Kasumi-1 (cell line): Measurements from ENCODE around the gene IER5L.

Experiments used
- DNase-seq, 2 experiments: peaks; one replicate each; lab custom pipeline; 2025; lab: John Stamatoyannopoulos, UW

The IER5L gene

DNA sequence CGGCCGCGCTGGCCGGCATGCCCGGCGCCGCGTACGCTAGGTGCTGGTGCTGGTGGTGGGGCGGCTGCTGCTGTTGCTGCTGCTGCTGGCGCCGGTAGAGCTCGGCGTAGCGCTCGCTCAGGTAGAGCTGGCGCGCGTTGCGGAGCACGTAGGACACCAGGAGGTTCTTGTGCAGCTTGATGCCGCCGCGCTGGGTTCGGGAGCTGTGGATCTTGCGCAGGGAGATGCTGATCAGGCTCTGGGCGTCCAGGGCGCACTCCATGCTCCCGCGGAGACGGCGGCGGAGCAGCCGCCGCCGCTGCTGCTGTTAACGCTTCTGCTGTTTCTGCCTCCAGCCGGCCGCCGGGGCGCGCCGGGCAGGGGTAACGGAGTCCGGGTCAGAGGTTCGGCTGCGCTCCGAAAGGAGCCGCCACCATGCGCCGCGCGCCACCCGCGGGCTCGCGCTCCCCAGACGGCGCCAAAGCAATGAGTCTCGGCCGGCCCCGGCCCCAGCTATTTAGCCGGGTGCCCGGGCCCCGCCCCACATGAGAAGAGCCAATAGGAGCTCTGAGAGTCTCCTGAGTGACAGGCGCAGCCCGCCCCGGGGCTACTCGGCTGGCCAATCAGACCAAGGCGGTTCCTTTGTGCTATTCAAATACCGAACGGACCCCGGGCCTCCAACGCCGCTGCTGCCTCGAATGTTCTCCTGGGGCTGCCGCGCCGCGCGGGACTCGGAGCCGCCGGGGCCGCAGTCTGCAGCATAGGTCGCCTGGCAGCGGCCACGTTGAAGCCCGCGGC lies at the start of gene IER5L:
Gene IER5L (minus strand): TSS at position 471 of the 777 bp plus-strand sequence. CDS start 209 bp downstream, at position 262.
- peak; percentile 90 to 93 for DNase-seq

DNA sequence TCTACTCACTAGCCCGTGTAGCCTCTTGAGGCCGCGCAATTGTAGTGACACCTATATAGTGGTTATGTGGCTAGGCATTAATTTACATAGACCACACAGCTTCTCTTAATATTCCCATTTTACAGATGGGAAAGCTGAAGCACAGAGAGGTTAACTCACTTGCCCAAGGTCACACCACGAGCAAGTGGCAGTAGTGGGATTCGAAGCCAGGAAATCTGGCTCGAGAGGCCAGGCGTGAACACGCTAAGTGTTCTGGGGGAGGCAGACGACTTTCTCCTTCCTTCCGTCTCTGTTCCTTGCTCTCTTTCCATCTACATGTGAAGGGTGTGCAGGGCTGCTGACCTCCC lies 49.8 kb upstream of the IER5L start:
- DNase-seq, result no peak

DNA sequence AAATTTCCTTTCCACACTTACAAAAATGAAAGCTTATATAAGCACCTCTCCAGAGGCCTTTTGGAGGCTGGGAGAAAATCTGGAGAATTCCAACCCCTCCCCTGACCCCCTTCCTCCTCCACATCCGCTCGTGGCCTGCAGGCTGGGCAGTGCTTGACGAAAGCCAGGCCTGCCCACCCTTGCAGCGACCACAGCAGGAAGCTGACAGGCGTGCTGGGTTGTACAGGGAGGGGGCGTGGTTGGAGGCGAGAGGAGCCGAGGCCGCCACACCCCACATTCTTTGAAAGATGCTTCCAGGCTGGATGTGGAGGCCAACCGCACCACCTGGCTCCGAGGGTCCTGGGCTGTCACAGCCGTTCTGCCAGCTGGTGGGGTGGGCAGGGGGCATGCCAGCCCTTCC lies 47.8 kb upstream of the IER5L start:
- DNase-seq, result peak; percentile 79 to 82

DNA sequence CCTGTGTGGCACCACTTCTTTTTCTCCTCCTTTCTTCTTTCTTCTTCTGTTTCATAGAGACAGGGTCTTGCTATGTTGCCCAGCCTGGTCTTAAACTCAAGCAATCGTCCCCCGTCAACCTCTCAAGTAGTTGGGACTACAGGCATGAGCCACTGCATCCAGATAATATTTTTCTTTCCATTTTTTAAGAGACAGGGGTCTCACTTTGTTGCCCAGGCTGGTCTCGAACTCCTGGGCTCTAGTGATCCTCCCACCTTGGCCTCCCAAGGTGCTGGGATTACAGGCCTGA lies 47.4 kb upstream of the IER5L start:
- no peak for DNase-seq

DNA sequence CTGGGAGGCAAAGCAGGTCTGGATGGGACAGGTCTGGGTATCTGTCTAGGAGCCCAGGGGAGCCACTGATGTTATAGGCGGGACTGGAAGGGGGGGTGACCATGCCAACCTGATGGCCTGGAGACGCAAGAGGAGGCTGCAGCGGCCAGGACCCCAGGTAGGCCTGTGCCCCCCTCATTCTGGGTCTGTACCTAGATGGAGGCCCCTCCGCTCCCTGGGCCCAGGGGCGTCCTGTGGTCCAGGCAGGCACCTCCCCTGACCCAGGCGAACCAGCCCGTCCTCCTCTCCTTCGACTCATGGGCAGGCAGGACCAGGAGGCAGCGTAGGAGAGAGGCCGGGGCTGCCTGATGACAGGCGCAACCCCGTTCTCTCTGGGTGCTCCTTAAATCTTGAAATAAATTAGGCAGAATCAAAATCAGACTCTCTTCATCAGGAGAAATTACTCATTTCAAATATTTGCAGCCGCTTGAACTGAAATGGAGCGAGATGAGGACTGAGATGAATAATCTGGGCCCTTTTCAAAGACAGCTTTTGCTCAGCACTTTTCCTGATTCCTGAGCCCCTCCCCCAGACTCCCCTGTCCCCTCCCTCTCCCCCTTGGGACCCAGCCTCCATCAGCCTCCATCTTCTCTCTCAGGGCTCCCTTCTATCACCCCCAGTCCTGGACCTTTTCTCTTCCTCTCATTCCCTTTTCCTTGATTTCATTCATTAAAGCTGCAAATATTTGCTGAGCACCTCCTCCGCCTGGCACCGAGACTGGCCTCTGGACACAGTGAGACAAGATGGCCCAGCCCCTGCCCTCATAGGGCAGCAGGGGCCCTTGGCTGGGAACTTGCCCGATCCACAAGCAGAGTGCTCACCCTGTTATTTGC lies 46.8 kb upstream of the IER5L start:
- DNase-seq, result no peak

DNA sequence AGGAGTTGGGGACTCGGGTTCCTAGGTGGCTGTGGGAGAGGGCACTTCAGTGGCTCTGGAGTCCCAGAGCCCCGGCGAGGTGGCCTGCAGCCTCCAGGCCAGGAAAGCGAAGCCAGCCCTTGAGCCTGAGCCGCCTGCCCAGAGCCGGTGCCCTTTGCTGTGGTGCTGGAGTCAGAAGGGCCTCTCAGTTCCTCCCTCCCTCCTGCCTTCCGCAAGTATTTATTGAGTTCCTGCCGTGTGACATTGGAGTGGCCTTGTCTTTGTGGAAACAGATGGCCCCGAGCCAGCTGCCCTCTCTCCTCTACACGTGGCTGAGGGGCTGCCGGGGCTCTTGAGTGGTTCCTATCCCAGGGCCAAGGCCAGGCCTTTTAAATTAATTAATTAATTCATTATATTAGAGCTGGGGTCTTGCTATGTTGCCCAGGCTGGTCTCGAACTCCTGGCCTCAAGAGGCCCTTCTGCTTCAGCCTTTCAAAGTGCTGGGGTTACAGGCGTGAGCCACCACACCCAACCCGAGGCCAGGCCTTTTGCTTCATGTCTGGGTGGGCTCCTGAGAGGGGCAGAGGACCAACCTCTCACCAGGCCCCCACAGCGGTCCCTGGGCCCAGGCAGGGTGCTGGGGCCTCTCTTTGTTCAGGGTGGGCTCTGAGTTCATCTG lies 45.6 kb upstream of the IER5L start:
- no peak for DNase-seq

DNA sequence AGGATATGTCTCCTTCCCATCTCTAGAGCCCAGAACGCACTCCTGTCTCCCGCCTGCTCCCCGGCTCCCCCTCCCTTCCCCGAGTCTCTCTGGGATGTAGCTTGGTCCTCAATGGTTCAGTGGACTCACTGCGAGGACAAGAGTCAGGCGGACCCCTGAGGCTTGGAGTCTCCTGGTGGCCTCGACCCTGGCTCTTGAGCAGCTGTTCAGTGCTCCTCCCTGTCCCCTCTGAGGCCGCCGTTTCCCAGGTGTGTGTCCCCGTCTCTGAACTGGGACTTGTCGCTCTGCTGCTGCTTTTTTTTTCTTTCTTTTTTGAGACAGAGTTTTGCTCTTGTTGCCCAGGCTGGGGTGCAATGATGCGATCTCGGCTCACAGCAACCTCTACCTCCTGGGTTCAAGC lies 44.8 kb upstream of the IER5L start:
- DNase-seq, result no peak

DNA sequence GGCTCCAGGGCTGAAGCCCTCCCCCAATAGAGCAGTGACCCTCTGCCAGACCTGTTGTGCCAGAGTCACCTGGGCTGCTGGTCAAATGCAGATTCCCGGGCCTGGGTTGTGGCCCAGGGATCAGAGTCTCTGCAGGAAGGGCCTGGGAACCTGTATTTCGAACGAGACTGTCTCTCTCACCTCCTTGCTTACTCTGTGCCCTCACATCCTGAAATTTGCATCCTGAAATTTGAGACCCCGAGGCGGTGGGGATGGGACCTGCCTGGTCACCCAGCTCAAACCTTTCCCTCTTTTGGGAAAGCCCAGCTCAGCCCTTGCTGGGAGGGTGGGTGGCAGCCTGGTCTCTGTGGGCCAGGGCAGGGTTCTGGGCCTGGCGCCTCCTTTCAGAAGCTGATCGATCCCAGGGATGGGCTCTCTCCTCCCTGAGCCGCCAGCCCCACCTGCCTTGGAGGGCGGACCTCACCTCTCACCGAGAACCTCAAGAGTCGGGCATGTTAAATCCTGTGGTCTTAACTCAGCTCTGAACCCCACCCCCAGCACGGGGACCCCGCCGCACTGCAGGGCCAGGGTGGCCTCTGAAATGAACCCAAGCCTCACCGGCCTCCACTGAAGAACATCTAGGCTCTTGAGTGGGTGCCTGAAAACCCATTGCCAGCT lies 44.0 kb upstream of the IER5L start:
- no peak for DNase-seq

DNA sequence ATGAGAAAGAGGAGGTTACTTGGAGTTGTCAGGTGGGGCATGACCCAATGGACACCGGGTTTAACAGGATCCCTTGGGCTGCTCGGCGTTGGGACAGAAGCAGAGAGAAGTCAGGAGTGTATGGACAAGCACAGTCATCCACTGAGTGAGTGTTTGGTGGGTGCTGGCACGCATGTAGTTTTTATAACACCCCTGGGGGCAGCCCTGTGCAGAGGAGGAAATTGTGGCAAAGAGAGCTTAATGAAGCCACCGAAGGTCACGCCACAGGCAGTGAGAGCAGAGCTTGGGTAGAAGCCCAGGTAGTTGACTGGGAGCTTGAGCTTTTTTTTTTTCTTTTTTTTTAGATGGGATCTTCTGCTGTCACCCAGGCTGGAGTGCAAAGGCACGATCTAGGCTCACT lies 43.2 kb upstream of the IER5L start:
- peak; percentile 11 to 37 for DNase-seq

DNA sequence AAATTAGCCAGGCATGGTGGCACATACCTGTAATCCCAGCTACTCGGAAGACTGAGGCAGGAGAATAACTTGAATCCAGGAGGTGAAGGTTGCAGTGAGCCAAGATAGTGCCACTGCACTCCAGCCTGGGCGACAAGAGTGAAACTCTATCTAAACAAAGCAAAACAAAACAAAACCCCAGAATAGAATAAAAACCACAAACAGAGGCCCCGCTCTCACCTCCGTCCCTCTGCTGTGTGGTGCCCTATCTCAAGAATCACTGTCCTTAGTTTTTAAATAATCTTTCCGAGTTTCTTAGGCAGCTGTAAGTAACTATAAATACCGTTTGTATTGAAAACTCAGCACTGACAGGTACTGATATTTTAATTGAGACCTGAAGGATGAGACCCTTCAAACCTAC lies 42.7 kb upstream of the IER5L start:
- DNase-seq, result no peak

DNA sequence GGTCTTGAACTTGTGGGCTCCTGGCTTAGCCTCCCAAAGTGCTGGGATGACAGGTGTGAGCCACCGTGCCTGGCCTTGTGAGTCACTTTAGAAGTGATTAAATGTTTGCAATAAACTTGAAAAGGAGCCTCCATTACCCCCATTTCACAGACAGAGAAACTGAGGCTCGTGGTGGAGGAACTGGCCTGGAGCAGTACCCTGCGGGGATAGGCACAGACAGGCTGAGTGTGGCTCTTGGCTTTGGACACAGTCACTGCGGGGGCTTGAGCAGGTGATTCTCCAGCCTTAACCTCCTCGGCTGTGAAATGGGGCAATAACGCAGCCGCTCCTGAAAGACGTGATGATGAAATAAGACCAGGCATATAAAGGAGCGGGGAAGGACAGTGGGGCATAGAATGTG lies 40.9 kb upstream of the IER5L start:
- DNase-seq, result no peak

DNA sequence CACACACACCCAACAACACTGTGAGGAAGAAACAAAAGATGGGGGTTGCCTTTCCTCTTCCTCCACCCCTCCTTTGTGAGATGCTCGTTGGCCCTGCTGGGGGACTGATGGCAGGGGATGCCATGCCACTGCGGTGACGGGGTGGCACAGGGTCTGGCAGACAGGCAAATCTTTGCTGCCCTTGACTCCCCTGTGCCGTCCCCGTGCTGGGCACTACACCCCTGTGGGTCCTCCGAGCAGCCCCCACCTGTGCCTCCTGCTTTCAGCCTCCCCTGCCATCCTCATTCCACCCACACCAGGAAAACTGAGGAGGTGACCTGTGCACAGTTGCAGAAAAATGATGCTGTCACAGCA lies 40.2 kb upstream of the IER5L start:
- no peak for DNase-seq

DNA sequence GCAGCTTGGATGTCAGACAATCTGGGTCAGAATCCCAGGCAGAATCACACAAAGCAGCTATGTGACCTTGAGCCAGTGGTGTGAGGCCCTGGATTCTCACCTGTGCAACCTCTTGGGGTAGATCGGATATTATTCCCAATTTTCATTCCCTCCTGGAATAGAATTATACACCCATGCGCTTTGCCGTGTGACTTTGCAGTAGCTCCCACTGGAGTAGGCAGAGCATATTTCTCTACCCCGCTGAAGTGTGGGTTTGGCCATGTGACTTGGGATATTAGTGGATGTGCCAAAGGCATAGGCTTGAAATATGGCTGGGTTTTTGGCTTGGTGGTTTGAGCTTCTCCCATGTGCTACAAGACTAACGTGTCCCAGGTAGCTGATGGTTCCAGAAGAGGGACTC lies 35.5 kb upstream of the IER5L start:
- no peak for DNase-seq

DNA sequence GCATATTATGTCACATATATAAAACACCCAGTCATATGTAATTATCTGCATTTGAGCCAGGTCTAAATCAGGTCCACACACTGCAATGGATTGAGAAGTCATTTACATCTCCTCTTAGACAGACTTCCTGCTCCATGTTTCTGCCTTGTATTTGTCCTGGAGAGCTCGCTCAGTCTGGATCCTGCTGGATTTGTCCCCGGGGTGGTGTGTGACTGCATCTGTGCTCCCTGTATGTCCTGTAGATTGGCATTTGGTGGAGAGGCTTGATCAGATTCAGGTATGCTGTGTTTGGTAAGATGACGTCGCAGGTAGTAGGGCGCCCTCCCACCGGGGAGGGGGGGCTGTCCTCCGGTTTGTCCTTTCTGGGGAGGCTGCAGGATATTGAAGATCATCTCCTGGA lies 33.6 kb upstream of the IER5L start:
- no peak for DNase-seq

DNA sequence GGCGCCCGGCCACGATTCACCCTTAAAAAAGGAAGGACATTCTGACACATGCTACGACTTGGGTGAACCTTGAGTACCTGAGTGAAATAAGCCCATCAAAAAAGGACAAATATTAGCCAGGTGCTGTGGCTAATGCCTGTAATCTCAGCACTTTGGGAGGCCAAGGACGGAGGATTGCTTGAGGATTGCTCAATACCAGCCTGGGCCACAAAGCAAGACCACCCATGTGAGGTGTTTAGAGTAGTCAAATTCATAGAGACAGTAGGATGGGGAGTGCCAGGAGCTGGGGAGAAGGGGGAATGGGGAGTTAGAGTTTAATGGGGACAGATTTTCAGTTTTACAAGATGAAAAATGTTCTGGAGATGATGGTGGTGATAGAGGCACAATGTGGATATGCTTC lies 32.1 kb upstream of the IER5L start:
- no peak for DNase-seq

DNA sequence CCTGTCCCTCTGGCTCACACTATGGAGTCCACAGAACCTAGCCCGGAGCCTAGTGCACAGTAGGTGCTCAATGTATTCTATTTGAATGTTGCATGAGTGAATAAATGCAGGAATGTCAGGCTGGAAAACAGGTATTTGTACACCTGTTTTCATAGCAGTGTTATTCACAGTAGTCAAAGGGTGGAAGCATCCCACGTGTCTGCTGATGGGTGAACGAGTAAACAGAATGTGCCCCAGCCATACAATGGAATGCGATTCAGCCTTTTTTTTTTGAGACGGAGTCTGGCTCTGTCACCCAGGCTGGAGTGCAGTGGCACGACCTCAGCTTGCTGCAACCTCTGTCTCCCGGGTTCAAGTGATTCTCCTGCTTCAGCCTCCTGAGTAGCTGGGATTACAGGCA lies 31.5 kb upstream of the IER5L start:
- DNase-seq, result no peak

DNA sequence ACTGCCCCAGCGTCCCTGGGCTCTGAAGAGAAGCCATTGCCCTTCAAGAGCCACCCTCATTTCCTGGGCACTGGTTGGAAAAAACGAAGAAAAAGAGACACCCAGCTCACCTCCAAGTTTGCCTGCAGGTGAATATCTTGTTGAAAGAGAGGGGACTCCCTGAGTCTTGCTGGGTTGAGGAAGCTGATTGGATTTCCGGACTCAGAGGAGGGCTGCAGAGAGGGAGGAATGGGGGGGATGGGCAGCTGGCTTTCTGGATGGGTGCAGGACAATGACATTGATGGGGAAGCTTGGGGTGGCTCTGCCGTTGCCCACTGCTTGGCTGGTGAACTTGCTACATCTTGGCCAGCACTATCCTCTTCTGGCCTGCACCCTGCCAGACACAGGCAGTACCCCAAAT lies 31.0 kb upstream of the IER5L start:
- DNase-seq, result no peak

DNA sequence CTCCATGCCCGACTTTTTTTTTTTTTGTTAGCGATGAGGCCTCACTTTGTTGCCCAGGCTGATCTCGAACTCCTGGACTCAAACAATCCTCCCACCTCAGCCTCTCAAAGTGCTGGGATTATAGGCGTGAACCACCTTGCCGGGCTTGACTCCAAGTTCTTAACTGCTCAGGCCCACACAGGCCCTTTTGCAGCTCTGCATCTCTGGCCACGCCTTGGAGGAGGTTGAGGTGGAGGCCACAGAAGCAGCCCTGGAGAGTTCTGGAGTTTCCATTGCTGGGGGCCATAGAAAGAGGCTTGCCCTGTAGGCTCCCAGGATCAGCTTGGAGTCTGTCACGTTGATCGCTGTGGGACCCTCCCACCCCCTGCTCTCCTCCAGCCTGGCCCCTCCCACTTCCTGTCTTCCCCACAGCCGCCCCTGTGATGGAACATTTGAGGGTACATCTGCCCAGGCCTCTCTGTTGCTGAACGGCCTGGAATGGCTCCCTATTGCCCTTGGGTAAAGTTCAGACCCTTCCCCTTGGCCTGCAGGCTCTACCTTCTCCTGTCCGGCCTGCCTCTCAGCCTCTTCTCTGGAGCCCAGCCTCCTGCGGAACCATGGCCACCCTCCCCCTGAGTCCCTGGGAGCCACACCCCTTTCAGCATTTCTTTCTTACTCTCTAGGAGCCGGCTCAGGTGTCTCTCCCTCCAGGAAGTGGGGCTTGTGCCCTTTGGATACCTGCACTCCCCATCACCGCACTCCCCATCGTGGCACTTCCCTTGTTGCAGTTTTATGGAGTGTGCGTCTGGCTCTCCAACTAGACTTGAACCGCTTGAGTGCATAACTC lies 30.4 kb upstream of the IER5L start:
- peak in 1 of 2 experiments; percentile 11 for DNase-seq

DNA sequence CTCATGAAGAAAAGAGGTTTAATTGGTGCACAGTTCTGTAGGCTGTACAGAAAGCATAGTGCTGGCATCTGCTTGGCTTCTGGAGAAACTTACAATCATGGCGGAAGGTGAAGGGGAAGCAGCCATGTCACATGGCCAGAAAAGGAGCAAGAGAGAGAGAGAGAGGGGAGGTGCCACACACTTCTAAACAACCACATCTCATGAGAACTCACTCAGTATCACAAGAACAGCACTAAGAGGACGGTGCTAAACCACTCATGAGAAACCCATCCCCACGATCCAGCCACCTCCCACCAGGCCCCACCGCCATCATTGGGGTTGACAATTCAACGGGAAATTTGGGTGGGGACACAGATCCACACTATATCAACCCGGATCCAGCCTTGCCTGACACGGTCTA lies 28.8 kb upstream of the IER5L start:
- DNase-seq, result no peak

DNA sequence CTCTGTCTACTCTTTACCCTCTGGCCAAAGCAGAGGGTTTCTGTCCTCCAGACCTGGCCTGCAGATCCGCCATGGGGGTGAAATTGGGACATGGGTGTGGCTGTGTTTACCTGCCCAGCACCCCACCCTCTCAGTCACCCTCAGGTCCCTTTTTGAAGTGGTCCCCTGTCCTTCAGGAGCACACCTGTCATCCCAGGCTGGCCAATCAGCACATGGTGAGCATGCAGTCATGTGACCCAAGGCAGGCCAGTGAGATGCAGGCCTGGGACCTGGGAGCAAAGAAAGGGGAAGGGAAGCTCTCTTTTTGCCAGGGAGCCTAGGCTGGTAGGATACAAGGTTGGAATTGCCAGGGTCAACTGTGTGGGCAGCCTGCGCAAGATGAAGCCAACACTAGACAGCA lies 28.3 kb upstream of the IER5L start:
- no peak for DNase-seq

DNA sequence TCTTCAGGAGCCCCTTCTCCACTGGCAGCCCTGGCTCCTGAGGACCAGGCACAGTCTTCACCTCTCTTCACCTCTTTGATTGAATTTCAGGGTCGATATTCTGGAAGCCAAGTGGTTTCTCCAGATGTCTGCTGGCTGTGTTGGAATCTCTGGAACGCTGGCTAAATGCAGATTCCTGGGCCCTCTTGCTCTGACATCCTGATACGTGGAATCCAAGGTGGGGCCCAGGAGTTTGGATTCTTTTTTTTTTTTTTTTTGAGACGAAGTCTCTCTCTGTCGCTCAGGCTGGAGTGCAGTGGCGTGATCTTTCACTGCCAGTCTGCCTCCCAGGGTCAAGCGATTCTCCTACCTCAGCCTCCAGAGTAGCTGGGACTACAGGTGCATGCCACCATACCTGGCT lies 26.8 kb upstream of the IER5L start:
- DNase-seq, result no peak

DNA sequence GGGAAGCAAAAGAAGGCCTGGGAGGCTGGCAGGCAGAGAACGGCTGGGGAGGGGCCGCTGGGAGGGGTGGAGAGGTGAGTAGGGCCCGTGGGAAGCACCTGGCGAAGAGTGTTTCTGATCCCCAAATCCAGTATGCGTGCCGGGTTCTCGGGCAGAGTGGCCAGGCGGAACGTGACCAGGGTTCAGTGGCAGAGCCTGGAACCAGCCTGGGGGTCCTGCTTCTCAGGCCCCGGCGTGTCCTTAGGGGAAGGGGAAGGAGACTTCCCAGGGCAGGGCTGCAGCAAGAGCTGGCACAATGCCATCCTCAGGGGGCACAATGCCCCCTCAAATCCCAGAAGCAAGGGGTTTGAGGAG lies 25.5 kb upstream of the IER5L start:
- DNase-seq, result no peak
